Type B pancreatic cell (in vitro differentiated cells): ENCODE data around the gene SYTL3. TPM values are rescaled to one million over a fixed set of nuclear protein-coding genes. Genes with fewer than 3 reads are reported as not detected.
"Not testable (repeated sequence)": the region's sequence is repeated elsewhere in the genome, so short reads cannot be mapped to it uniquely, and the experiment has no call there.

Source experiments
- DNase-seq: peaks from one replicate; pipeline ENCODE4 v3.0.0; 2021; ENCODE audit warnings: mixed read lengths; ENCODE audit not compliant: unreplicated experiment; ENCODE audit errors: extremely low spot score
- H3K27ac Mint-ChIP-seq: 2 replicates; pipeline ENCODE4 v1.8.0; 2021; ENCODE audit warnings: mild to moderate bottlenecking, mixed read lengths
- H3K27me3 Mint-ChIP-seq: 2 replicates; pipeline ENCODE4 v1.8.0; 2021; ENCODE audit warnings: mixed read lengths
- H3K36me3 Mint-ChIP-seq: 2 replicates; pipeline ENCODE4 v1.8.0; 2021; ENCODE audit warnings: mixed read lengths
- H3K4me1 Mint-ChIP-seq: one replicate; pipeline ENCODE4 v1.8.0; 2021; ENCODE audit warnings: mixed read lengths; ENCODE audit not compliant: unreplicated experiment
- H3K4me3 Mint-ChIP-seq: 2 replicates; pipeline ENCODE4 v1.8.0; 2021; ENCODE audit warnings: mild to moderate bottlenecking, mixed read lengths
- H3K9me3 Mint-ChIP-seq: 2 replicates; pipeline ENCODE4 v1.8.0; 2021; ENCODE audit warnings: mixed read lengths
- total RNA-seq: library from RNA; stranded (reverse); gene quantifications from 2 replicates; pipeline ENCODE4 v1.2.1, GENCODE V29; 2021; ENCODE audit warnings: low replicate concordance
- TF ChIP-seq, protein P1 (sequence below): fragments of 200-600 bp; sonication (generic); conservative IDR thresholded peaks from 2 replicates; pipeline ENCODE4 v1.5.0; 2021; ENCODE audit warnings: antibody characterized with exemption, mild to moderate bottlenecking

Gene SYTL3
- total RNA-seq, 1 donor from 2014 or later: 2.2 TPM

DNA sequence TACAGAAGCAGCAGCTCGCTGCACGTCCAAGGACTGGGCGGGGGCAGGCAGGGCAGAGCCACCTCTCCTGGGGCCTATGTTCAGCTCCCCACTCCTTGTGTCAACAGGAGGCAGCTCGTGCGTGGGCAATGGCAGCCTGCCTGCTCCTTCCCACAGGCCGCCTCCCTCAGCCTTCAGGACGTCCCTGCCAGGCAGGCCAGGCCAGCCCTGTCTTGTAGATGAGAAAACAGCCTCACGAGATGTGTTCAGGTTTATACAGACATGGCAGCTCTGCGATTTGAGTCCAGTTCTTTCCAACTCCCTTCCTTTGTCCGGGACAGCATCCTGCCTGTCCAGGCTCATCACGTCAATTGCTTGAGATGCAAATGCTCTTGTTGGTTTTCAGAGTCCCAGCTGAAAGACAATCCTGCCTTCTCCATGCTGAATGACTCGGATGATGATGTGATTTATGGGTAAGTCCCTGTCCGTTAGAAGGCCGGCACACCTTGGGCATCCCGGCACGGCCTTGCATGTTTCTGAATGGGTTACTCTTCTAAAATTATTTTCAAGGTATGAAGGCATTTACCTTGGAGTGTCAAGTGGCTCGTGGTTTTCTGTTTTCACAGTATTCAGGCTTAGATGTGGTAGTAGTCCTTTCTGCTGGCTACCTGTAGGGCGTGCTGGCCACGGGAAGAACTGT lies 18.8 kb upstream of the SYTL3 start:
- Mint-ChIP-seq H3K27me3 (no peaks in the 10 kb centered on the region), H3K36me3 (peaks cover 38% of the 10 kb centered on the region), H3K27ac (peak overlapping the region; percentile 7), H3K9me3 (no peaks in the 10 kb centered on the region), H3K4me1 (peaks cover 16% of the 10 kb centered on the region), H3K4me3 (no peak overlapping the region)
- no peak for DNase-seq
- TF ChIP-seq, protein P1, sequence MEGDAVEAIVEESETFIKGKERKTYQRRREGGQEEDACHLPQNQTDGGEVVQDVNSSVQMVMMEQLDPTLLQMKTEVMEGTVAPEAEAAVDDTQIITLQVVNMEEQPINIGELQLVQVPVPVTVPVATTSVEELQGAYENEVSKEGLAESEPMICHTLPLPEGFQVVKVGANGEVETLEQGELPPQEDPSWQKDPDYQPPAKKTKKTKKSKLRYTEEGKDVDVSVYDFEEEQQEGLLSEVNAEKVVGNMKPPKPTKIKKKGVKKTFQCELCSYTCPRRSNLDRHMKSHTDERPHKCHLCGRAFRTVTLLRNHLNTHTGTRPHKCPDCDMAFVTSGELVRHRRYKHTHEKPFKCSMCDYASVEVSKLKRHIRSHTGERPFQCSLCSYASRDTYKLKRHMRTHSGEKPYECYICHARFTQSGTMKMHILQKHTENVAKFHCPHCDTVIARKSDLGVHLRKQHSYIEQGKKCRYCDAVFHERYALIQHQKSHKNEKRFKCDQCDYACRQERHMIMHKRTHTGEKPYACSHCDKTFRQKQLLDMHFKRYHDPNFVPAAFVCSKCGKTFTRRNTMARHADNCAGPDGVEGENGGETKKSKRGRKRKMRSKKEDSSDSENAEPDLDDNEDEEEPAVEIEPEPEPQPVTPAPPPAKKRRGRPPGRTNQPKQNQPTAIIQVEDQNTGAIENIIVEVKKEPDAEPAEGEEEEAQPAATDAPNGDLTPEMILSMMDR: no peak

GRCh38 chr6:158631678-158632537 lies 17.9 kb upstream of the SYTL3 start:
- Mint-ChIP-seq H3K4me3 (no peak overlapping the region), H3K36me3 (peaks cover 37% of the 10 kb centered on the region), H3K27me3 (no peaks in the 10 kb centered on the region), H3K4me1 (peaks cover 16% of the 10 kb centered on the region), H3K27ac (peak overlapping the region; percentile 36), H3K9me3 (no peaks in the 10 kb centered on the region)
- no peak for DNase-seq
- TF ChIP-seq, protein P1: no peak

DNA sequence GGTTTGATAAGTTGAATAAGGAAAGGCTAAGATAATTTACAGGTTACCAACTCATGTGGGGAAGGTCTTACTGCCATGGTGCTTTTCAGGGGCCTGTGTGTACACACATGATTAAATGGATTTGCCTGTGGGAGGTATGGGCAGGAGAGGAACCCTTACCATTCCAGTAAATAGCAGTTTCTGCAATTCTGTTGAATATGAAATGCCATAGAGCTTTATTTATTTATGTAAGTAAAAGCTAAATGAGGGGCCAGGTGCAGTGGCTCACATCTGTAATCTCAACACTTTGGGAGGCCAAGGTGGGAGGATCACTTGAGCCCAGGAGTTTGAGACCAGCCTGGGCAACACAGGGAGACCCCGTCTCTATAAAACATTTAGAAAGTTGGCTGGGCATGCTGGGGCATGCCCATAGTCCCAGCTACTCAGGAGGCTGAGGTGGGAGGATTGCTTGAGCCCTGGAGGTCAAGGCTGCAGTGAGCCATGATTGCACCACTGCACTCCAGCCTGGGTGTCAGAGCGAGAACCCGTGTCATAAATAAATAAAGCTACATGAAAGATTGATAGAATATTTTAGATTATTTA lies 17.2 kb upstream of the SYTL3 start:
- H3K36me3 Mint-ChIP-seq: peaks cover 38% of the 10 kb centered on the region
- not testable (repeated sequence) for DNase-seq, H3K27me3 Mint-ChIP-seq, H3K4me3 Mint-ChIP-seq, H3K9me3 Mint-ChIP-seq
- peaks cover 16% of the 10 kb centered on the region for H3K4me1 Mint-ChIP-seq
- peak overlapping the region; percentile 36 for H3K27ac Mint-ChIP-seq

GRCh38 chr6:158633127-158633526 lies 16.7 kb upstream of the SYTL3 start:
- H3K4me3 Mint-ChIP-seq: no peak overlapping the region
- H3K4me1 Mint-ChIP-seq: peaks cover 16% of the 10 kb centered on the region
- DNase-seq: no peak
- H3K9me3 Mint-ChIP-seq: no peaks in the 10 kb centered on the region
- H3K36me3 Mint-ChIP-seq: peaks cover 38% of the 10 kb centered on the region
- TF ChIP-seq, protein P1: no peak
- H3K27me3 Mint-ChIP-seq: no peaks in the 10 kb centered on the region
- H3K27ac Mint-ChIP-seq: no peak overlapping the region

DNA sequence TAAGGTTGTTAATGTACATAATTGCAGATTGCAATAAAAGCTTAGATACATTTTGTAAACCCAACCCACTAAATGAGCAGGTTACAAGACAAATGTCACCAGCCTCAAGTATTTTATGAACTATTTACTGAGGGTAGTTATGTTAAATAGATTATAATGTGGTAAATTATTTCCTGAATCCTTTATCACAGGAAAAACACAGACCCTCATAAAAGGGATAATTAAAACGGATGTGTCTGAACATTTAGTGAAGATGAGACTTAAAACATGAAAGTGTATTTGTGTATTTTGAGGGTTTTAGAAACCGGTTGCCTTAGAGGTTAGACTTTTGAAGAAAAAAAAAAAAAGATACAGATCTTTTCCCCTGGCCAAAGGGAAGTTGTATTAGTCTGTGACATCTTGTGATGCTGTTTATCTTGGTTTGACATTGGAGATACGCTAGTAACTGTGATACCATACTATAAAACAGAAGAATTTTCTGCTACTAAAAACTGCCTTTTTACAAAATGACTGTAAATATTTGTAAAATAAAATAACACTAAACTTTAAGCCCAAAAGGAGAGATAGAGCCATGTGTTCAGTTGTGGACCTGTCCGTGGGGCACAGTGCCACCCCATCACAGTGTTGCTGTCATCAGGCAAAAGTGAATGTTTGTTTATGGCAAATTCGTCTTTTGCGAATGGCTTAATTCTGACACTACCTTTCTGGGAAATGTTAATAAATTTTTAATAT lies 15.0 kb upstream of the SYTL3 start:
- peaks cover 14% of the 10 kb centered on the region for H3K4me1 Mint-ChIP-seq
- DNase-seq: no peak
- H3K4me3 Mint-ChIP-seq: no peak overlapping the region
- TF ChIP-seq, protein P1: no peak
- H3K9me3 Mint-ChIP-seq: no peaks in the 10 kb centered on the region
- H3K27ac Mint-ChIP-seq: no peak overlapping the region
- H3K36me3 Mint-ChIP-seq: peaks cover 35% of the 10 kb centered on the region
- H3K27me3 Mint-ChIP-seq: no peaks in the 10 kb centered on the region
